Fibroblast of mammary gland (primary cell): ENCODE results near the gene MB21D2.

ENCODE experiments used
- DNase-seq: peaks from one replicate; pipeline ENCODE4 v3.0.0-alpha.2; 2010; ENCODE audit warnings: low read depth
- H3K4me3 ChIP-seq: 2 replicates; pipeline ENCODE4 v1.5.1; 2011; ENCODE audit warnings: low read depth, mild to moderate bottlenecking, low read length, moderate library complexity; ENCODE audit not compliant: control insufficient read depth
- CTCF ChIP-seq: conservative IDR thresholded peaks from 2 replicates; pipeline ENCODE4 v1.5.1; 2011; ENCODE audit warnings: low read depth, low read length, inconsistent platforms; ENCODE audit not compliant: control insufficient read depth, insufficient read depth

MB21D2 gene

GRCh38 chr3:192899540-192899982, 18.1 kb downstream of the MB21D2 start:
- DNase-seq = peak; percentile 94
- H3K4me3 ChIP-seq = no peak overlapping the region
- TF ChIP-seq CTCF = no peak

GRCh38 chr3:192897005-192897404, 20.7 kb downstream of the MB21D2 start:
- no peak for TF ChIP-seq CTCF
- no peak for DNase-seq
- no peak overlapping the region for H3K4me3 ChIP-seq

- no peak for TF ChIP-seq CTCF
Observed at GRCh38 chr3:192896208-192896607, 21.4 kb downstream of the MB21D2 start.

GRCh38 chr3:192894676-192895075, 23.0 kb downstream of the MB21D2 start:
- no peak for DNase-seq
- no peak for TF ChIP-seq CTCF
- H3K4me3 ChIP-seq = no peak overlapping the region

More at GRCh38 chr3:192896208-192896607, 21.4 kb downstream of the MB21D2 start:
- no peak for DNase-seq
- no peak overlapping the region for H3K4me3 ChIP-seq

- no peak for TF ChIP-seq CTCF
- DNase-seq = peak; percentile 91
- H3K4me3 ChIP-seq = no peak overlapping the region
Observed at GRCh38 chr3:192892981-192893700, 24.5 kb downstream of the MB21D2 start.

- TF ChIP-seq CTCF = no peak
- no peak overlapping the region for H3K4me3 ChIP-seq
- no peak for DNase-seq
Observed at GRCh38 chr3:192890347-192891335, 27.0 kb downstream of the MB21D2 start.
